Neutrophil (primary cell): ENCODE measurements around the gene SEMA3E.

ENCODE experiments used
- H3K27ac ChIP-seq: fragments of 200-600 bp; sonication (generic); 2 replicates; pipeline ENCODE4 v1.5.1; 2016; ENCODE audit warnings: mild to moderate bottlenecking, moderate library complexity
- H3K27me3 ChIP-seq: fragments of 200-600 bp; sonication (generic); 2 replicates; pipeline ENCODE4 v1.6.0; 2016; ENCODE audit warnings: mild to moderate bottlenecking
- H3K36me3 ChIP-seq: fragments of 200-600 bp; sonication (generic); 2 replicates; pipeline ENCODE4 v1.5.1; 2017
- H3K4me1 ChIP-seq, 2 experiments: fragments of 200-600 bp in 1 of 2; sonication (generic) in 1 of 2; 1 replicate in 1 of 2; 2 replicates in 1 of 2; pipeline versions ENCODE4 v1.5.1 to v1.6.1; 2013 to 2016; ENCODE audit warnings: low read depth in 1 of 2, low read length in 1 of 2, mild to moderate bottlenecking in 1 of 2, moderate library complexity in 1 of 2; ENCODE audit not compliant: control insufficient read depth in 1 of 2, insufficient read depth in 1 of 2
- H3K4me3 ChIP-seq, 2 experiments: fragments of 200-600 bp in 1 of 2; sonication (generic) in 1 of 2; 1 replicate in 1 of 2; 2 replicates in 1 of 2; pipeline ENCODE4 v1.5.1; 2013 to 2016; ENCODE audit warnings: low read depth in 1 of 2, low read length in 1 of 2, mild to moderate bottlenecking in 1 of 2, moderate library complexity in 1 of 2
- H3K9me3 ChIP-seq: fragments of 200-600 bp; sonication (generic); 2 replicates; pipeline ENCODE4 v1.5.1; 2016
- CTCF ChIP-seq: fragments of 200-600 bp; sonication (generic); IDR thresholded peaks from 2 replicates; pipeline ENCODE4 v1.5.1; 2016; ENCODE audit warnings: antibody characterized with exemption

The SEMA3E gene

GRCh38 chr7:83614112-83614511 is 34.8 kb downstream of the SEMA3E start:
- no peaks in the 10 kb centered on the region for H3K4me1 ChIP-seq
- H3K27me3 ChIP-seq: no peaks in the 10 kb centered on the region
- no peaks in the 10 kb centered on the region for H3K36me3 ChIP-seq
- no peaks in the 10 kb centered on the region for H3K9me3 ChIP-seq
- no peak for TF ChIP-seq CTCF
- H3K4me3 ChIP-seq: no peak overlapping the region
- H3K27ac ChIP-seq: no peak overlapping the region

- TF ChIP-seq CTCF: no peak
- Histone ChIP-seq H3K4me3 (no peak overlapping the region), H3K27ac (no peak overlapping the region), H3K4me1 (no peaks in the 10 kb centered on the region), H3K9me3 (no peaks in the 10 kb centered on the region), H3K36me3 (no peaks in the 10 kb centered on the region), H3K27me3 (no peaks in the 10 kb centered on the region)
Observed at GRCh38 chr7:83613232-83613631, 35.7 kb downstream of the SEMA3E start.

- Histone ChIP-seq H3K4me3 (no peak overlapping the region), H3K4me1 (no peaks in the 10 kb centered on the region), H3K27ac (no peak overlapping the region), H3K27me3 (no peaks in the 10 kb centered on the region), H3K36me3 (no peaks in the 10 kb centered on the region), H3K9me3 (no peaks in the 10 kb centered on the region)
- no peak for TF ChIP-seq CTCF
Observed at GRCh38 chr7:83611776-83612175, 37.2 kb downstream of the SEMA3E start.

GRCh38 chr7:83610649-83611304 is 38.2 kb downstream of the SEMA3E start:
- no peak for TF ChIP-seq CTCF
- no peaks in the 10 kb centered on the region for H3K36me3 ChIP-seq
- no peaks in the 10 kb centered on the region for H3K27me3 ChIP-seq
- H3K4me1 ChIP-seq: no peaks in the 10 kb centered on the region
- no peak overlapping the region for H3K27ac ChIP-seq
- no peak overlapping the region for H3K4me3 ChIP-seq
- H3K9me3 ChIP-seq: no peaks in the 10 kb centered on the region

GRCh38 chr7:83608716-83609115 is 40.2 kb downstream of the SEMA3E start:
- no peaks in the 10 kb centered on the region for H3K36me3 ChIP-seq
- no peaks in the 10 kb centered on the region for H3K4me1 ChIP-seq
- TF ChIP-seq CTCF: no peak
- H3K27ac ChIP-seq: no peak overlapping the region
- no peaks in the 10 kb centered on the region for H3K27me3 ChIP-seq
- H3K4me3 ChIP-seq: no peak overlapping the region
- no peaks in the 10 kb centered on the region for H3K9me3 ChIP-seq
